ENCODE results near the gene ACSBG1.

GRCh38 chr15:78207641-78208340, 26.6 kb downstream of the ACSBG1 start:
- TF ChIP-seq CTCF (IDR thresholded peaks at IDR 0.05) (no peak), POLR2A (IDR thresholded peaks at IDR 0.05) (no peak)
